Heart right ventricle (tissue), 16 donors: Measurements from ENCODE around the gene RPL36AL. TPM values are rescaled to one million over a fixed set of nuclear protein-coding genes. Genes with fewer than 3 reads are reported as not detected.
"Not testable (repeated sequence)": the region's sequence is repeated elsewhere in the genome, so short reads cannot be mapped to it uniquely, and the experiment has no call there.

Experiments
- ATAC-seq, 8 donors: fragments of 200-7000 bp; cut with Tn5 transposase; one replicate each; pipeline ENCODE4 v1.9.1; 2020; ENCODE audit warnings: mild to moderate bottlenecking in 8 of 8, moderate library complexity in 8 of 8, moderate number of reproducible peaks in 1 of 8
- DNase-seq, 2 donors: peaks; one replicate each; pipeline ENCODE4 v3.0.0-alpha.2; 2020
- H3K27ac ChIP-seq, 10 donors: fragments of 200-600 bp; sonication (generic) in 2 of 10; one replicate each; pipeline versions ENCODE4 v1.5.0 to v1.8.0; 2020 to 2022; ENCODE audit warnings: mild to moderate bottlenecking in 3 of 10
- H3K27me3 ChIP-seq, 7 donors: fragments of 200-600 bp; one replicate each; pipeline ENCODE4 v1.8.0; 2021 to 2022; ENCODE audit warnings: mild to moderate bottlenecking in 2 of 7
- H3K36me3 ChIP-seq, 9 donors: fragments of 200-600 bp; sonication (generic) in 1 of 9; one replicate each; pipeline versions ENCODE4 v1.5.0 to v1.8.0; 2020 to 2022; ENCODE audit warnings: mild to moderate bottlenecking in 2 of 9
- H3K4me1 ChIP-seq, 9 donors: fragments of 200-600 bp; sonication (generic) in 1 of 9; one replicate each; pipeline versions ENCODE4 v1.5.0 to v1.8.0; 2020 to 2022; ENCODE audit warnings: mild to moderate bottlenecking in 4 of 9
- H3K4me3 ChIP-seq, 10 donors: fragments of 200-600 bp; sonication (generic) in 2 of 10; one replicate each; pipeline versions ENCODE4 v1.5.0 to v1.8.0; 2020 to 2022; ENCODE audit warnings: mild to moderate bottlenecking in 7 of 10, moderate library complexity in 2 of 10
- H3K9me3 ChIP-seq, 11 donors: fragments of 200-600 bp in 10 of 11; sonication (generic) in 2 of 11; one replicate each; pipeline versions ENCODE4 v1.5.0 to v1.8.0; 2013 to 2022; ENCODE audit warnings: mild to moderate bottlenecking in 2 of 11, control low read depth in 1 of 11, moderate library complexity in 1 of 11
- CTCF ChIP-seq, 9 donors: fragments of 200-600 bp; sonication (generic) in 2 of 9; IDR thresholded peaks; one replicate each; pipeline versions ENCODE4 v1.5.0 to v1.8.0; 2021 to 2022; ENCODE audit warnings: antibody characterized with exemption in 9 of 9, mild to moderate bottlenecking in 5 of 9, moderate library complexity in 1 of 9
- WGBS, 2 donors: extraction: QIAGEN DNeasy Blood & Tissue Kit; methylation state at CpG; one replicate each; pipeline ENCODE4 v1.1.7; 2013; ENCODE audit warnings: inconsistent platforms in 1 of 2; 5-methylcytosine and 5-hydroxymethylcytosine counted together
- intact Hi-C, 10 donors: fragments of 100-400 bp; cut with DNase I; formaldehyde crosslinking; loops; one replicate each; pipeline versions ENCODE4 v1.11.1 to v1.14.2; 2022
- polyA plus RNA-seq, 2 donors: library from polyadenylated mRNA; stranded (reverse); fragments of 200-250 nt; gene quantifications; one replicate each; pipeline ENCODE4 v1.2.3, GENCODE V29; 2013
- total RNA-seq, 10 donors: library from RNA; stranded (reverse); fragmentation: NEBNext Ultra II Directional in 3 of 10; extraction: Animal tissue kit (Norgen Biotek cat#: 25700) in 3 of 10; gene quantifications; one replicate each; pipeline versions ENCODE4 v1.2.1 to v1.2.4, GENCODE V29; 2021 to 2023
- donor health status: Arrhythmogenic right ventricular cardiomyopathy.
- donor health status: ischemic (EF 13 %, LVEDD 7.1; RV severe dilation, severe dysfunction).
- donor health status: healthy with polysubstance abuse.
- donor health status: DM: no; HTN: yes; CAD: no.
- donor health status: DM: no; HTN: no; CAD: no.
- donor health status: ischemic (EF 25% LVEDD 6.9; RV normal size, moderate dysfunction).
- donor health status: ischemic (EF 25% LVEDD 5.7; RV mildly dilated, moderate dysfunction).
- donor health status: healthy.
- donor health status: DM: yes; HTN: yes; CAD: no.
- donor health status: Ischemic cardiomyopathy.
- donor health status: ischemic (EF 35%, LVEDD 5.7; RV mildly dilated, moderate dysfunction).
- donor health status: nonischemic (EF 11% LVEDD 7.7; RV severe dilation, severe dysfunction).
- donor health status: DM: yes; HTN: yes; CAD: no.
- donor health status: PGD.
- donor health status: ischemic (EF 29% LVEDD 5.4; RV normal size, mild dysfunction).
- donor health status: nonischemic (EF 23%, LVEDD 6.1; RV moderate dilation, normal function).

Gene RPL36AL
- total and polyA plus RNA-seq, 12 donors: 103 to 562 (median 128) TPM

- H3K9me3 ChIP-seq: no peaks in the 10 kb centered on the region
- H3K27ac ChIP-seq: peak within 1 kb of the TSS; percentile 84 to 97 (median 93)
- WGBS, 2 donors: 0% methylated on average over 53 to 54 of the region's 55 CpGs
- H3K4me1 ChIP-seq: peaks cover 4 to 43% (median 20%) of the 10 kb centered on the region in 9 donors
- ATAC-seq (peak; percentile 97 to 99 (median 98)), DNase-seq (peak; percentile 95 to 98)
- intact Hi-C loops: no loop called here
- no peaks in the 10 kb centered on the region for H3K27me3 ChIP-seq
- H3K36me3 ChIP-seq: peaks cover 0 to 35% (median 8%) of the 10 kb centered on the region in 9 donors
- H3K4me3 ChIP-seq: peak within 1 kb of the TSS; percentile 77 to 99 (median 90)
- no peak for TF ChIP-seq CTCF (IDR thresholded peaks at IDR 0.05)
Measured at GRCh38 chr14:49585803-49586672, 34.4 kb downstream of the RPL36AL start, which contains the start of gene RPS29. Gene RPS29, minus strand, starts transcription at chr14:49586380. Its CDS starts 34 bp downstream, at chr14:49586346.

GRCh38 chr14:49584981-49585640 is 35.3 kb downstream of the RPL36AL start:
- peaks cover 4 to 43% (median 20%) of the 10 kb centered on the region in 9 donors for H3K4me1 ChIP-seq
- WGBS, 2 donors: 18 to 24% methylated on average over 32 of the region's 32 CpGs
- DNase-seq, H3K9me3 ChIP-seq, intact Hi-C loops, H3K27me3 ChIP-seq, ATAC-seq: not testable (repeated sequence)
- H3K4me3 ChIP-seq: peak overlapping the region; percentile 77 to 99 (median 90)
- H3K27ac ChIP-seq: peak overlapping the region in 9 of 10 donors; percentile 86 to 97 (median 94)
- peaks cover 0 to 35% (median 8%) of the 10 kb centered on the region in 9 donors for H3K36me3 ChIP-seq

- DNase-seq (no peak), ATAC-seq (no peak)
- H3K36me3 ChIP-seq: peaks cover 0 to 35% (median 8%) of the 10 kb centered on the region in 9 donors
- peak overlapping the region in 4 of 10 donors; percentile 3 to 94 (median 44) for H3K4me3 ChIP-seq
- H3K27ac ChIP-seq: no peak overlapping the region
- no peaks in the 10 kb centered on the region for H3K27me3 ChIP-seq
- intact Hi-C loops: no loop called here
- 90 to 93% methylated on average over 11 of the region's 11 CpGs for WGBS, 2 donors
- no peak for TF ChIP-seq CTCF (IDR thresholded peaks at IDR 0.05)
- H3K9me3 ChIP-seq: no peaks in the 10 kb centered on the region
- peaks cover 4 to 43% (median 20%) of the 10 kb centered on the region in 9 donors for H3K4me1 ChIP-seq
Measured at GRCh38 chr14:49584058-49584457, 36.4 kb downstream of the RPL36AL start.

GRCh38 chr14:49583629-49584028 is 36.8 kb downstream of the RPL36AL start:
- TF ChIP-seq CTCF (IDR thresholded peaks at IDR 0.05): no peak

More at GRCh38 chr14:49583629-49584028, 36.8 kb downstream of the RPL36AL start:
- no peak for DNase-seq
- Histone ChIP-seq H3K9me3 (no peaks in the 10 kb centered on the region), H3K4me3 (peak overlapping the region in 1 of 10 donors; percentile 94), H3K36me3 (peaks cover 0 to 35% (median 8%) of the 10 kb centered on the region in 9 donors), H3K4me1 (peaks cover 4 to 43% (median 20%) of the 10 kb centered on the region in 9 donors), H3K27me3 (no peaks in the 10 kb centered on the region), H3K27ac (no peak overlapping the region)
- WGBS, 2 donors: 93 to 96% methylated on average over 6 of the region's 6 CpGs
- no peak for ATAC-seq
- intact Hi-C loops: no loop called here
